C1 segment of cervical spinal cord (tissue), 14 donors: ENCODE data around the gene MPST.

ENCODE experiments used
- DNase-seq, 14 donors: peaks; one replicate each; lab custom pipeline; 2025; lab: John Stamatoyannopoulos, UW

The MPST gene

GRCh38 chr22:37077802-37078448 lies 58.4 kb downstream of the MPST start:
- peak in 7 of 14 donors; percentile 3 to 40 (median 13) for DNase-seq

DNA sequence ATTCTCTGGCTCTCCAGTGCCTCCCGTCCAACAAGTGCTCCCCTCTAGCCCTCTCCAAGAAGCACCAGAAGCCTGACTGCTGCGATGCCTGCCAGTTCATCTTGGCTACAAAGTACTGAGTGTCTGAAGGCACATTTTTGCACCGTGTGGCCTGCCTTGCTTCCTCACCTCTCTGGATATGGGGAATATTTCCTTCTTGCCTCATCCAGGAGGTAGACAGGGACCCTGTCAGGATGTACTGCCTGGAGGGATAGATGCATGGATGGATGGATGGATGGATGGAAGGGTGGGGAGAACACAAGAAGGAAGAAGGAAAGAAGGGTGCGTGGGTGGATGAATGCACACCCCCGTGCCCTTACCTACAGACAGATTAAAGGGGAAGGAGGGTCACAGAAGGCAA lies 59.6 kb downstream of the MPST start:
- DNase-seq: no peak
